ENCODE results near the gene EMC8.
A peak's percentile ranks its signal among the peaks of the same experiment; 100 is the strongest.

EMC8 gene

DNA sequence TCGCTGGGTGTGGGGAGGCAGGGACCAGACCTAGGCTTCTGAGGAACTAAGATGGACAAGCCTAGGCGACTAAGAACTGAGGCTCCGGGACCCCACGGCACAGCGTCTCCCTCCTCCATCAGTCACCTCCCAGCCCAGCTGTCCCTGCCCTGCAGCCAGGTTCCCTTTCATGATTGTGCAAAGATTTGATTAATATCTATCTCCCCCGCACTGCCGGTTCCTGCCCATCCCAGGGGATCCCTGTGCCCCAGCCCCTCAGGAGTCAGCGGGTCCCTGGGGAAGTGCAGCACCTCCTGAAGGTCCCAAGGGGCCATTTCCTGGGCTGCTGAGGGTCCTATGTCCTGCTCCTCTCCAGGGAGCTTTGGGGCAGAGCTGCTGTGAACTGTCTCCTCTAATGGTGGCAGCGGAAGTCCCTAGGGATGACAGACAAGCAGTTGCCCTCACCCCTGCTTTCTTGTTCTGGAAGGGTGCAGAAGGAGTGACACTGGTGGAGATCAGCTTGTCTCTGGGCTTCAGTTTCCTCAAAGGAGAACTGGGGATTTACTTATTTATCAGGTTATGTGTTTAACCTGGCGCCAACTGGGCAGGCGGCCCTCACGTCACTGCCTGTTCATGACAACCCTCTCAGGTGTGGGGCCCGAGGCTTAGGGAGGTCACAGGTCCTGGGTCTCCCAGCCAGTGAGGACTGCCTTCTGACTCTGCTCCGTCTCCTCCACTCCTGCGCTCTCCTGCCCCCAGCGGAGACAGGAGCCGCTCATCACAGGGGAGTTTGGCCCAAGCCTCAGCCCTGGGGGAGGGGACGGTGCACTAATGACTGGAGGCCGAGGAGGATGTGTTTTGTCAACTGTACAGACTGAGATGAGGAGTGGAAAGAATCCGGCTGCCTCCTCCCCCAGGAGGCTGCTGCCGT, 46.6 kb downstream of the EMC8 start:
- DNase-seq = no peak

DNA sequence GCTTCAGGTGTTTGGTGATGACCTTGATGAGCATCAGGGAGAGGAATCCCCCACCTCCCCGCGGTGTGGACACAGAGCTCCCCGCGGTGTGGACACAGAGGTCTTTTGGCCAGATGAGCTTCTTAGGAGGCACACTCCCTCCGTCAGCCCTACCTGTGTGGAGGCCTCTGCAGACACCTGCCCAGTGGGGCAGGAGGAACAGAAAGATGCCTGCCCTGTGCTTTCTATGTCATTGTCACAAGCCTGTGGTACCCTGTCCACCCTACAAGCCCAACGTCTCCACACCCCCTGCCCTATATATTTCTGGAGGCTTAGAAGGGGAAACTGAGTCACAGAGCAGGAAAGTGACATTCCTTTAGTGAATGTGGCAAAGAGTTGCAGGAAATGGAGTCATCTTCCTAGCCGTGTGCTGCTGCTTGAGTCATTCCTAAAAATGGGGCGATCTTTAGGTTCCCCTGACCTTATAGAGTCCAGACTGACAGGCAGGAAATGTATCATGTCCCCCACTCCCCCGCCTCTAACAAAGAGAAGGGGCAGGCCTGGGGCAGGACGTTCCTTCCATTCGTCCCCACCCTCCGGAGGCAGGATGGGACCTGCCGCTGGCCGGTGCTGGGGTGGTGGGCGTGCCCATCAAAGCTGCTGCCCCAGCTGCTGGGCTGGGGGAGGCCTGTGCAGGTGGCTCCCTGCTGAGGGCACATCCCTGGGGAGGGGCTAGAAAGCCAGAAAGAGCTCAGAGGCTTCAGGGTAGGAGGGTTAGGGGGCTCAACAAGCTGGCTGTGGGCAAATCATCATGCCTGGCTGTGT, 47.4 kb downstream of the EMC8 start:
- DNase-seq = peak; percentile 65

DNA sequence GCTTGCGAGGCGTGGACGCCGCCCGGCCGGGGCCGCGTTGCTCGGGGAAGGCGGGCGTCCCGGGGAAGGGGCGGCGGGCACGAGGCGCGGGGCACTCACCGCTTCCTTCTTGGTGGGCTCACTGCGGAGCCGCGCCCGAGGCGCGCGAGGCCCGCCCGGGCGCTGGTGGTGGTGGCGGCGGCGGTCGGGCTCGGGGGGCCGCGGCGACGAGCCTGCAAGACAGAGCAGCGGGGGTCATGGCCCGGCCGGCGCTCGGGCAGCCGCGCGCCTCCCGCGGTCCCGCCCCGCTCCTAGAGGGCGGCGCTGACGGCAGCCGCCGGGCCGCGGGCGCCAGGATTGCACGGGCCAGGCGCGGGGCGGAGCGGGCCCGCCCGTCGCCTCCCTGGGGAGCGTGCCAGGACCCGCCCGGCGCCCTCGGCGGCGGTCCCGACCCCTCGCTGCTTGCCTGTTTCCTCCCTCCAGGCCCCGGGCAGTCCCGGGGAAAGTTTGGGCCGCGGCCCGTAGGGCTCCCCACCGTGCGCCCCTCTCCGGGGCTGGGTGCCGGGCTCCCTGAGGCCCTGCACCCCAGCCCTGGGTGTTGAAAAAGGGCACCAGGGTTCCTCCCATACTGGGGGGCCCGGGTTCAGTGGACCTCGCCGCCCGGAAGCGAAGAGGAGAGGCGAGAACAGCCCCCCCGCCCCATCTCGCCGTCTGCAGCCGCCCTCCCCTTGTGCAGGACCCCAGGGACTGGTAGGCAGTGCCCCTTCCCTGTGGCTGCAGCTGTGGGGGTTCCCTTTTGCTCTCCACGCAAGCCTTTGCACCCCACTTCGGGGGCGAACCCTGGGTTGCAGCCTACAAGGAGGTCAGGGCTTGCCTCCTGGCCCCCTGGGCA, 48.3 kb downstream of the EMC8 start, which contains the start of gene C16orf74:
C16orf74 (minus strand) TSS at position 270 of the 871 bp plus-strand sequence. CDS start 15,879 bp downstream, outside the sequence.
- peak; percentile 71 for DNase-seq

DNA sequence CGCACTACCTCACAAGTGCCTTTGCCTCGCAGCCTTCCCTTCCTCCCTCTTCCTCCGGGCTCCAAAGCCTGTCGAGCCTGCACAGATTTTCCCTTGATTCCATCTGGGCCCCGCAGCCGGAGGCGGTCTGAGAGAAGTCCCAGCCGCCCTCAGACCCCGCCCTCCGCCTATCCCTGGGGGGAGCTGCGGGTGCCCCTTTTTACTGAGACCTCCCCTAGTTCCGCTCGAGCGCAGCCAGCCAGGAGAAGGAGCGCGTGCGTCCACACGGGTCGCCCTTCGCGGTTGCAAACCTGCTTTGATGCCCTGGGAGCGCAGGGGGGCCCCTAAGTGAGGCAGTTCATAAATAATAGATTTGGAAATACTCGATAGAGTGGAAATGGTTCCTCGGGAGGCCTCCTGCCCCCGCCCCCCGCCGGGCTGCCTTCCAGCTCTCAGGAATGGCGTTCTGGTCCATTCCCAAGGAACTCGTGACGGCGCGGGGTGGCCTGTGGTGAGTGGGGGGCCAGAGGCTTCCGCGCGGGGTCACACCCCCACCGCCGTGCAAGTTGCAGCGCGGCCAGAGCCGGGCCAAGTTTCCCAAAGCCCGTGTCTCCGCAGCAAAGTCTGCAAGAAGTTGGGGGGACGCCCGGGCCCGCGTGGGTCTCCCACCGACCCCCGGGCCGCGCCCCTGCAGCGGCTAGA, 49.1 kb downstream of the EMC8 start:
- no peak for DNase-seq

DNA sequence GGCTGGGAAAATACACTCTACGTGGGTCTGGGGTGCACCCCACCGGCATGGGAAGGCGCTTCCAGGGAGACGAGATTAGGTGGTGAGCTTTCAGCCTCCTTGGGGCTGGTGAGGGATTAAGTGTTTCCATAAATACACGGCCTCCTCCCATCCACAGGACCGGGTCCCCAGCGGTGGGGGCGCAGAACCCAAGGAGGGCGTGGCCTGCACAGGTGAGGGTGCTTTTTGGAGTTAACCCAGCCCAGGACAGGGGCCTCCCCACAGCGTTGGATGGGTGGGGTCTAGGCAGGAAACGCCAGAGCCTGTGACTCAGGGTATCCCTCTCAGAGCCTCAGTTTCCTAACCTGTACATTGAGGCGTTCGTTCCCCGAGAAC, 49.6 kb downstream of the EMC8 start:
- no peak for DNase-seq

DNA sequence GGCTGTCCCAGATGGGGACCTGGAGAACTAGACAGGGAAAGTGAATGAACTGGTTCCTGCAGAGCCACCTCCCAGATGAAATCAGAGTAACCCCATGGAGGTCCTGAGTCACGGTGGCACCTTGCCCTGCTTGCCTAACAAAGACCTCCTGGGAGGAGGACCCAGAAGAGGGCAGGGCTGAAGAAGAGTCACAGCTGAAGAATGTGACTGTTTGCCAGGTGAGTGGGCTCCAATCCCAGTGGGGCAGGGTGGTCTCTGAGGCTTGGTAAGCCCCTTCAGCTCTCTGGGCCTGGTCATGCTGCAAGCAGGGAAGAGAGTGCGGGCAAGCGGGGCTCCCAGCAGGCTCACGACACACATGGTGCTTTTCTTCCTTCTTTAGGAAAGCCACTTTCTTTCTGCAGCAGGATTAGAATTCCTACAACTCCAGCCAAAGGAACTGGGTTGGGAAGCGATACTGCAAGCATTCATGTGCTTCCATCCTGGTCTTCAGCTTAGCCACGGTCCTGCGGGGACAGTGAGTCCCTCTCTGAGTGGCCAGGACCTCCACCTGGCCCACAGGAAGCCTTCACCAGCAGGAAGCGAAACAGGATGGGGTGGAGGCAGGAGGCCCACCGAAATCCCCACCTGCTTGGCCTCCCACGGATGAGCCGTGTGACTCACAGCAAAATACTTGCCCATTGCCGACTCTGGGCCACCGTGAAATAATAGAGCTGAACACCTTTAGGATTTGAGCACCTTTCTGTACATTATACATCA, 52.7 kb downstream of the EMC8 start:
- peak; percentile 72 for DNase-seq

DNA sequence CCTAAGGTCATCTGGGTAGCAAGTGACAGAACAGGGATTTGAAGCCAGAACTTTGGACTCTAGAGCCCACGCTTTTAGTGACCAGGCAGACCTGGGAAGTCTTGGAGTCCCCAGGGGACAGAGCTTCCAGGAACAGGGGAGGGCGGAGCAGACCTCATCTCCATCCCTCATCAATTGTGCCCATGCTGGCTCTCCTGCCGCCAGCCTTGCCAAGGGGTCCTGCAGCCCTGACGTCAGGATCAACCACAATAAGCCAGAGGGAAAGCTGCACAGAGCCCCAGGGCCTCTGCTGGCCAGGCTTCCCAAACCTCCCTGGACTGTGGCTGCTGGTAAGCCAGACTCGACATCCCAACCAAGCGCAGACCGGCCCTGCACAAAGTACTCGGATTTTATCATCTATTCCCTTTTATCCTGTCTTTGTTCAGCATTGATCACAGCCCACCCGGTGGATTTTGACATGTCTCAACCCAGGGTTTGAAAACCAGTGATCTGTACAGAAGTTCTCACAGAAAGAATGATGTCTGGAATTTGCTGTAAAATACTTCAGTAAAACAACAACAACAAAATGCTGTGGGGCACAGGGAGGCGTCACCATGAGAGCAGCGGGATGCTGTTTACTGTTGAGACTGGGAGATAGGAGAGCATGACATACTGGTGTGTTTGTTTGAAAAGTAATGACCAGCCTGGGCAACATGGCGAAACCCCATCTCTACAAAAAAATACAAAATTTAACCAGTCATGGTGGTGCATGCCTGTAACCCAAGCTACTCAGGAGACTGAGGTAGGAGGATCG, 60.2 kb downstream of the EMC8 start:
- DNase-seq = no peak

DNA sequence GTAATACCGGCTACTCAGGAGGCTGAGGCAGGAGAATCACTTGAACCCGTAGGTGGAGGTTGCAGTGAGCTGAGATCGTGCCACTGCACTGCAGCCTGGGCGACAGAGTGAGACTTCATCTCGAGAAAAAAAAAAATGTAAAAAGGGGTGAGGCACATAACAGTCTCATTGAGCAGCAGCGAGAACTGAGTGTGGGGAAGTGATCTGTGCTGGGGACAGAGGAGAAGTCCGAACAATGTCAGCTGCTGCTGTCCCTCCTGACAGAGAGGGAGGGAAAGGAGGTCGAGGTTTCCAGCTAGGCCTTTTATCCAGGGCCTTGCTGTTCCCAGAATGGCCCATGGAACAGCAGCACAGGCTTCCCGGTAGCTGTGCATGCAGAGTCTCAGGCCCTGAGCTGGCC, 62.4 kb downstream of the EMC8 start:
- DNase-seq = no peak

DNA sequence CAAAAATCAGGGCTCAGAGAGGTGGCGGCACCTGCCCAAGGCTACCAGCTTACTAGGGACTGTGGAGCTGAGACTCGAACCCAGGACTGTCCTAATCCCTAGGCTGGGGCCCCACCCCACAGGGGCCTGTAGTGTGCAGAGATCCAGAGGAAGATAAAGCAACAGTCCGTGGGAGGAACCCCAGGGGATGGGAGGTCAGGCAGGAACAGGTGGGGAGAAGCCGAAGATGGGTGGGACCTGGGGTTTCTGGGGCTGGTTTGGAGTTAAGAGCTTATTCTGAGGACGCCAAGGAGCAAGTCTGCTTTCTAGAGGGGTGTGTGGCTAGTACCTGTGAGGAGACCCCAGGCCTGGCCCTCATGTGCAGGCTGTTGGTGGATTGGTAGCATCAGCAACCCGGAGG, 63.4 kb downstream of the EMC8 start:
- DNase-seq = no peak

DNA sequence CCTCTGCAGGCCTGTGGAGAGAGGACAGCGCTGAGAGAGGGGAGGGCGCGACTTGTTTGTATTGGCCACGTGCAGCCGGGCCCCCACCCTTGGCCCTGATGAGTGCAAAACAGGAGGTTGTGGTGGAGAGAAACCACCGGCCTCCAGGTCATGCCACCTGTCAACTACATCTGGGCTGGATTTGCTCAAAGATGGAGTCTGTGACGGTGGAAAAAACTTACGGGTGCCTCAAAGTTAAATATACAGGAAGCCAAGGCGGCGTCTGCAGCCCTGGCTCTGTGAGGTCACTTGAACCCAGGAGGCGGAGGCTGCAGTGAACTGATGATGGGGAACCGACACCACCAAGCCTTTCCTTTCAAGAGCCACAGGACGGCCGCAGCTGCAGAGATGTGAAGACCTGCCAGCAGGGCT, 64.1 kb downstream of the EMC8 start:
- DNase-seq = no peak

DNA sequence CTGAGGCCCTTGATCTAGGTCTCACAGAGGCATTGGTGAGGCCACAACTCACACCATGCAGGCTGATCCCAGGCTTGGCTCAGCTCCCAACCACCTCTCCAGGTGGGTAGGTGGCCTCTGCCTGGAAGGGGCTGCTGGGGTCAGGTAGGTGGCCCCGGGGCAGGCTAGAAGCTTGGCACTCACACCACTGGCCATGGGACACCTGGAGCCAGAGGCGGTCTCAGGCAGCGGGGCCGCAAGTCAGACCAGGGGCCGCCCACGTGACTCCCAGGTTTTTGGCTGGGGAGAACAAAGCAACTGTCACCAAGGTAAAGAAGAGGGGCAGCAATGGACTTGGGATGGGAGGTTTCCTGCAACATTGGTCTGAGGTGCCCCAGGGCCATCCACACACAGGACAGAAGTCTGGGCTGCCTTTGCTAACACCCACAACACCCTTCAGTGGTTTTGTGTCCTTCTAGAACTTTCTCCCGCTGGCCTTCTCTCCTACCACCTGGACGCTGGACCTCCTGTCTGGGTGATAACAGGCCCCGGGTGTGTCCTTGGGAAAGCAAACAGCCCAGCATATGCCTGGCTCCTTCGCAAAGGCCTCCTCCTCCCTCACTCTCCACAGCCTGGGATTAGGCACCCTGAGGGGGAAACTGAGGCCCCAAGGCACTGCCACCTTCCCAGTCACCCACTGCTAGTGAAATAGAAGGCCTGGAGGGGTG, 64.9 kb downstream of the EMC8 start:
- DNase-seq = no peak

DNA sequence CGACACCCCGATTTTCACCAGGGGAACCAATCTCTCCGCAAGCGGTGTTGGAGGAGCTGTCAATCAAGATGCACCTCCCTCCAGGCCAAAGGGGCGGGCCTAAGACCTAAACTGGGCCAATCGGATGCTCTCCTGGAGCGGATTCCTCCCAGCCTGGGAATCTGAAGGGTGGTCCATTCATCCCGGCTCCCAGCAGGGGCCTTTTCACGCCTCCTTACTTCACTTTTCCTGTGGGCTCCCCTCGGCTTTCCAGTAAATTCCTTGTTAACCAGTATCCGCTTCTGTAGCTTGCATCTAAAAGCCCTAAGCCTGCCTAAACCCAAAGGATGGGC, 65.5 kb downstream of the EMC8 start:
- no peak for DNase-seq

DNA sequence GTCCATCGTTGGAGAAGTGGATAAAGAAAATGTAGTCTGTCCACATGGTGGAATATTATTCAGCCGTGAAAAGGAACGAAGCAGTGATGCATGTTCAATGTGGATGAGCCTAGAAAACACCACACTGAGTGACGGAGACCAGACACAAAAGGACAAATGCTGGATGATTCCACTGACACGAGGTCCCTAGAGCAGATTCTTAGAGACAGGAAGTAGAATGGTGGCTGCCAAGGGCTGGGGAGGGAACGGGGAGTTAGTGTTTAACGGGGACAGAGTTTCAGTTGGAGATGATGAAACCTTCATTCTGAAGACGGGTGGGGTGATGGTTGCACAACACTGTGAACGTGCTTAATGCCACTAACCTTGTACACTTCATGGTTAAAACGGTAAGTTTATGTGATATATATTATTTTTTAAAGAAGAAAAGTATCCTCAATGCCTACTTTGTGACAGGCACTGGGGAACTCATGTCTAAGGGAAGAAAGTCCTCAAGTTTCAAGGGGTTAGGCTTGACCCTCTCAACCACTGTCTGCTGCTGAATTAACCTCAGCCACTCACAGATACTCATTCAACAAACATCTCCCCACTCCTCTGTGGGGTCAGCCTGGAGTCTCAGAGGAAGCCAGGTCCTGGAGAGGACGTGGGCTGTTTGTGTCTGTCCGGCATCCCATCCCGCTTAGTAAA, 66.0 kb downstream of the EMC8 start:
- DNase-seq = no peak

DNA sequence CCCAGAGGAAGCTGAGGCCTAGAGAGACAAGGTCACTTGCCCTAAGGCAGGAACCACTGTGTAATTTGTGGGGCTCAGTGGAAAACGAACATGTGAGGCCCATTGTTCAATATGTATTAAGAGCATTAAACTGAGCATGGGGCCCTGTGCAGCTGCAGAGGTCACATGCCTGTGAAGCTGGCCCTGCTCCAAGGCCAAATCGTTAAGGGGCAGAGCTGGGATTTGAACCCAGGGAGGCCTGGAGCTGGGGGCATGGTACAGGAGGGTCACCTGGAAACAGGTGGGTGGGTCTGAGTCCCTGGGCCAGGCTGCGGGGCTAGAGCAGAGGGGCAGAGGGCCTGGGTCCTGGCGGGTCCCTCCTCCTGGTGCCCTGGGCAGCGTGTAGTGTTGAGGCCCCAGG, 68.2 kb downstream of the EMC8 start:
- DNase-seq = no peak

DNA sequence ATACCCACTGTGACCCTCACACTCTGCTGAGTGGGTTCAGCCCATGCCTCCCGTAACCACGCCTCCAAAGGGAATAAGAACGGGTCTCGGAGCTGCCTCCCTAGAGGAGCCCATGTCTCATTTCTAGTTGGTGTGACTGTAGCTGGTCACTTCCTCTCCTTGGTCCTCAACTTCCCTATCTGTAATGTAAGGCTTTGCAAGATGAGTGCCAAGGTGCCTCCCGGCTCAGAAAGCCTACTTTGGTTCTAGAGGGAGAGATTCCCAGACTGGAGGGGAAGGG, 69.2 kb downstream of the EMC8 start:
- no peak for DNase-seq

DNA sequence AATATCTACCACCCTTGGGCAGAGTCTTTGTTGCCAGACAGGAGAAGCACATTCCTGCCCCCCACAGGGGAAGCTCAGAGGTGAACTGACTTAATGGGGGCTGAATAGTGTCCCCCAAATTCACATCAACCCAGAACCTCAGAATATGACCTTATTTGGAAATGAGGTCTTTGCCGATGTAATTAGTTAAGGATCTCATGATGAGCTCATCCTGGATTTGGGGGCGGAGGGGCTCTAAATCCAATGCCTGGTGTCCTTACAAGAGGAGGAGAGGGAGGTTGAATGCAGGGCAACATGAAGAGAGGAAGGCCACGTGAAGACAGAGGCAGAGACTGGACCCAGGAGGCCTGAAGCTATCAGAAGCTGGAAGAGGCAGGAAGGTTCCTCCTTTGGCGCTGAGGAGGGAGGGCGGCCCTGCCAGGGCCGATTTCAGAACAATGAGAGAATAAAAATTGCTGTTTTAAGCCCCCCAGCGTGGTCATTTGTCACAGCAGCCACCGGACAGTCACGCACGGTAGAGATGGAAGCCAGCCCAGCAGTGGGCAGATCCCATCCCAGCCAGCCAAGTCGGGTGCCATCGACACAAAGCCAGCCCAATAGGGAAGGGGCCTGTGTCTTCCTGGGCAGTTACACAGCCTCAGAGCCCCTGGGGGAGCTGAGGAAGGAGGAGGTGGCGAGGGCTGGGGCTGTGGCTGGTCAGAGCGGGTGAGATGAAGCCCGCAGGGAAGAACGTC, 69.7 kb downstream of the EMC8 start:
- DNase-seq = no peak

DNA sequence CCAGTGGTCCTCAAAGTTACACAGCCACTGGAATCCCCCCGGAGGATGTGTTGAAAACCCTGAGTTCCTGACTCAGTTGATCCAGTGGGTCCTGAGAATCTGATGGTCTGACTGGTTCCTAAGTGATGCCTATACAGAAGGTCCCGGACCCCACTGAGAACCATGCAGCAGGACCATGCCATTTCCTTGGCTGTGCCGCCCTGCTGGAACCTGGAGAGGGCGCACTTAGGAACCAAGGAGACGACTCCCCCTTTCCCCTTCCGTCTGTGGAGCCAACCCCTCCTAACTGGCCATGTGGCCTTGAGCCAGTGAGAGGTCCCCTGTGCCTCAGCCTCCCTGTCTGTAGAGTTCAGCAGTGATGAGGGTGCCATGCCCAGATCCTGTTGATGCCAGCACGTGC, 70.5 kb downstream of the EMC8 start:
- DNase-seq = no peak

All from NCI-H226 (cell line).